Bronchial epithelial cell (primary cell): ENCODE data around the gene ANKFN1. TPM values are rescaled to one million over a fixed set of nuclear protein-coding genes. Genes with fewer than 3 reads are reported as not detected.

ENCODE experiments used
- DNase-seq: peaks from one replicate; pipeline ENCODE4 v3.0.0-alpha.2; 2010; ENCODE audit warnings: low read depth
- FAIRE-seq: peaks from 2 replicates; lab custom pipeline; 2011; peaks lifted over from hg19 to GRCh38; lab: Jason Lieb, UNC
- H3K27me3 ChIP-seq: 2 replicates; pipeline ENCODE4 v1.5.1; 2011; ENCODE audit warnings: low read length; ENCODE audit not compliant: control insufficient read depth, insufficient read depth
- H3K36me3 ChIP-seq: 2 replicates; pipeline ENCODE4 v1.5.1; 2011; ENCODE audit warnings: low read length; ENCODE audit not compliant: control insufficient read depth, insufficient read depth
- H3K4me3 ChIP-seq: 2 replicates; pipeline ENCODE4 v1.5.1; 2011; ENCODE audit warnings: mild to moderate bottlenecking, low read depth, low read length, control low read depth
- total RNA-seq: library from RNA; depleted of rRNA; stranded (reverse); fragments of >200 nt; gene quantifications from 2 replicates; pipeline ENCODE4 v1.2.1, GENCODE V29; 2014
- TF ChIP-seq, protein P1 (sequence below): IDR thresholded peaks from 2 replicates; pipeline ENCODE4 v1.5.1; 2011; ENCODE audit warnings: mild to moderate bottlenecking, moderate library complexity, low read length, control low read depth, inconsistent platforms; ENCODE audit not compliant: insufficient read depth, severe bottlenecking

The ANKFN1 gene
- total RNA-seq, 1 donor from 2014 or later: under 0.01 TPM

DNA sequence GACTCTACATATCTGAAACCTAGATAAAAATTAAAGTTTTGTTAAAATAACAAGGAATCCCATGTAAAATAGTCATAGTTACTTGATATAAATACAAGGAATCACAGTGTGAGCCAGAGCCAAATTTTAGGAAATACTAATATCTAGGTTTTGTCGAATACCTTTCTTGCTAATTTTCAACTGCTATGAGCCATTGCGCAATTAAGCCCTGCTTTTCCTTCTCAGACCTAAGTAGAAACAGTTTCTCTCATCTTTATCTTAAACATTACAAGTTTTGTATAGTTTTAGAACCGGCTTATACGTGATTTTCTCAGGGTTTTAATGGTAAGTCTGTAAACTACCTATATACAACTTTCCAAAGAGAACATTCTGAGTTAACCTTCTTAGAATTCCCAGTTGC, 282.9 kb downstream of the ANKFN1 start:
- H3K27me3 ChIP-seq: no peaks in the 10 kb centered on the region
- no peaks in the 10 kb centered on the region for H3K36me3 ChIP-seq
- FAIRE-seq (no peak), DNase-seq (no peak)
- no peak overlapping the region for H3K4me3 ChIP-seq
- TF ChIP-seq, protein P1, sequence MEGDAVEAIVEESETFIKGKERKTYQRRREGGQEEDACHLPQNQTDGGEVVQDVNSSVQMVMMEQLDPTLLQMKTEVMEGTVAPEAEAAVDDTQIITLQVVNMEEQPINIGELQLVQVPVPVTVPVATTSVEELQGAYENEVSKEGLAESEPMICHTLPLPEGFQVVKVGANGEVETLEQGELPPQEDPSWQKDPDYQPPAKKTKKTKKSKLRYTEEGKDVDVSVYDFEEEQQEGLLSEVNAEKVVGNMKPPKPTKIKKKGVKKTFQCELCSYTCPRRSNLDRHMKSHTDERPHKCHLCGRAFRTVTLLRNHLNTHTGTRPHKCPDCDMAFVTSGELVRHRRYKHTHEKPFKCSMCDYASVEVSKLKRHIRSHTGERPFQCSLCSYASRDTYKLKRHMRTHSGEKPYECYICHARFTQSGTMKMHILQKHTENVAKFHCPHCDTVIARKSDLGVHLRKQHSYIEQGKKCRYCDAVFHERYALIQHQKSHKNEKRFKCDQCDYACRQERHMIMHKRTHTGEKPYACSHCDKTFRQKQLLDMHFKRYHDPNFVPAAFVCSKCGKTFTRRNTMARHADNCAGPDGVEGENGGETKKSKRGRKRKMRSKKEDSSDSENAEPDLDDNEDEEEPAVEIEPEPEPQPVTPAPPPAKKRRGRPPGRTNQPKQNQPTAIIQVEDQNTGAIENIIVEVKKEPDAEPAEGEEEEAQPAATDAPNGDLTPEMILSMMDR: no peak

DNA sequence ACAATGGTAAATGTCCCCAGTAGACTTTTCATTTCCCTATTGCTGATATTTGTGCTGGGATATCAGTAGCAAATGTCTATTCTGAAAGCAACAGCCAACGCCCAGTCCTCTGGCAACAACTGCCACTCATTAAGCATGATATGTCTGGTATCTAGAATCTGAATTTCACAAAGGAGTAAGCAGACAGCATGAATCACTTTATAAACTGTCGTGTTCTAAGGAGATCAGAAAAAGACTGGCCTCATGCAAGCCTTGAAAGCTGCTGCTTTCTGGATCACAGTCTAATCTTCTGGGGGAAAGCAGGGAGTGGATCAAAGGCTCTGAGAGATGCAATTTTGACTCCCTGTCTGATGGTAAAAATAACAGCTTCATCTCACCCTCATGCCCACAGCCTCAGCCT, 287.1 kb downstream of the ANKFN1 start:
- TF ChIP-seq, protein P1: no peak
- DNase-seq (peak; percentile 13), FAIRE-seq (no peak)
- Histone ChIP-seq H3K27me3 (no peaks in the 10 kb centered on the region), H3K4me3 (no peak overlapping the region), H3K36me3 (no peaks in the 10 kb centered on the region)

DNA sequence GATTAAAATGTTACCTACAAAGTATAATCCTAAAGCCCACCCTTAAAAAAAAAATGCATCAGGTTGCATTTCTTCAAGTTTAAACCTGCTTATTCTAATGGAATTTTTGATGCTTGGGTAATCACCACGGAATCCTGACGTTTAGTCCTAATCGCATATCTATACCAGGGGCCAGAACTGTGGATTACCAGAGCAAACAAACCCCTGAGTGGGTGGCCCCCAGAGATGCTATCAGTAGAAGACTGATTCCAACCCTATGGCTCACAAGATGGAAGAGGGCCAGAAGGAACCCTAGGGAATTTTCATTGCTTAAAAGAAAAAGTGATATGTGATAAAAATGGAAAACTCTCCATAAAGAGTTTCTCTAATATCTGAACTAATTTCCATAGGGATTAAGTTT, 288.0 kb downstream of the ANKFN1 start:
- DNase-seq: no peak

DNA sequence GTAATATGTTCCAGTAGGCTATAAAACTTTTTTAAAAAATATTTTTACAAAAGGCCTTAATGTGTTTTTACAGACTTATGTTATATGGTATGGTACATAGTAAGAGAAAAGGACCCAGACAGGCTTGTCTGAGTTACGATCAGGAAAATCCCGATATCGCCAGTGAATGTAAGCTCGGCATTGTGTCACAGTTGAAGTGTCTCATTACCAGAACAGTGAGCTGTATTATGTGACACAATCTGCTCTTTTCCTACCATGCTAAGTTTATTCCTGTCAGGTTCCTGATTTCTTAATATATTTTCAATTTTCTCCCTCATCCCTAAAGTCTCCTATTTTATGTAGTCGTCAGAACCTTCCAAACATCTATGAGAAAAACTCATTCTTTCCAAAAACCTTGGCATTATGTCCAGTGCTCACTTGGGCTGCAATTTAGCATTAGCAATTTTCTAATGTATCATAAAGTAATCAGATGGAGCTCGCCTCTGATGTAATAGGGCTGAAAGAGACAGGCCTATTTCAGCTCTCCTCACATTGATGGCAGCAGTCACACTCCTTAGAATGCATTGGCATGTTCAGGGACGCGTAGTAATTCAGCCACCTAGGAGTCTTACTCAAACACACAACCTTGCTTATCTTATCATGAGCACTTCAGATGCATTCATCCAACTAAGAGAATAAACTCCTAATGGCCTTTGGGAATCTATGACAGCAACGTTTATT, 292.6 kb downstream of the ANKFN1 start:
- H3K4me3 ChIP-seq: no peak overlapping the region
- DNase-seq (no peak), FAIRE-seq (no peak)
- no peaks in the 10 kb centered on the region for H3K27me3 ChIP-seq
- TF ChIP-seq, protein P1: no peak
- no peaks in the 10 kb centered on the region for H3K36me3 ChIP-seq

More for the DNA sequence above, 288.0 kb downstream of the ANKFN1 start:
- TF ChIP-seq, protein P1: no peak
- no peak for FAIRE-seq
- Histone ChIP-seq H3K36me3 (no peaks in the 10 kb centered on the region), H3K27me3 (no peaks in the 10 kb centered on the region), H3K4me3 (no peak overlapping the region)

DNA sequence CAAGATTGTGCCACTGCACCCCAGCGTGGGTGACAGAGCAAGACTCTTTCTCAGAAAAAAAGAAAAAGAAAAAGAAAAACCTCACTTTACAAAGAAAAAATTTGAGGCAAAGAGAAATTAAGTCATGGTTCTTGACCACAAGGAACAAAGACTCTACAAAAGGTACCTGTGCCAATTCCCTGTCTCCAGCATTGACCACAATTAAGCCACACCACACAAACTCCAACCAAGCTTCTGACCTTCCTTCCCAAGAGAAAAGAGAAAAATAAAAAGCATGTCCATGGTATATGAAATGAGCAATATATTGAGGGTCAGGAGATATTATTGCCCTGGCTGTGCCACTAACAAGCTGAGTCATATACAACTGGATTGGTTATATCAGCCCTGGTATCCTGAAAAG, 293.9 kb downstream of the ANKFN1 start:
- TF ChIP-seq, protein P1: no peak
- no peak overlapping the region for H3K4me3 ChIP-seq
- FAIRE-seq (no peak), DNase-seq (no peak)
- H3K36me3 ChIP-seq: no peaks in the 10 kb centered on the region
- H3K27me3 ChIP-seq: no peaks in the 10 kb centered on the region

DNA sequence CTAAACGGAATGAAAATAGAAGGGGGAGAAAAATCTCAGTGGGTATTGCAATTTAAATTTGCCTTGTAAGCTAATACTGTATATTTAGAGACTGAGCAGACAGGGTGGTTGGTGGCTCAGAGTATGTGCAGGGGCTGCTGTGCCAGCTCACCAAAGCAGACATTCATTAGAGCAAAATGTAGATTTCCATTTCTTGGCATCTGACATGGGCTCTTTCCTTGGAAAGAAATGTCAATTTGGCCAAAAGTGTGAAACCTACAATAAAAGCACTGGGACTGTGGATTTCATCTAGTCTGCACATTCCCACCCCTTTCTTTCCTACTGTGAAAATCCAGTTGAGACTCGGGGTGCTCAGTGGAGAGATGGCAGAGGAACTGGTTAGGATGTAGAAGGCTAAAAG, 295.1 kb downstream of the ANKFN1 start:
- Histone ChIP-seq H3K27me3 (no peaks in the 10 kb centered on the region), H3K4me3 (no peak overlapping the region), H3K36me3 (no peaks in the 10 kb centered on the region)
- no peak for DNase-seq
- TF ChIP-seq, protein P1: no peak
- FAIRE-seq: no peak
